HUES64 (cell line): ENCODE measurements around the gene ACKR2.
"Not testable (repeated sequence)": the region's sequence is repeated elsewhere in the genome, so short reads cannot be mapped to it uniquely, and the experiment has no call there.

ENCODE experiments used
- H3K27ac ChIP-seq: 2 replicates; pipeline ENCODE4 v1.7.0; 2013; ENCODE audit warnings: low read depth, low read length, inconsistent platforms
- H3K27me3 ChIP-seq: 2 replicates; pipeline ENCODE4 v1.6.1; 2013; ENCODE audit warnings: mild to moderate bottlenecking, low read length; ENCODE audit not compliant: insufficient read depth
- H3K36me3 ChIP-seq: 2 replicates; pipeline ENCODE4 v1.6.1; 2013; ENCODE audit warnings: mild to moderate bottlenecking, low read length; ENCODE audit not compliant: insufficient read depth
- H3K4me1 ChIP-seq: 2 replicates; pipeline ENCODE4 v1.6.1; 2013; ENCODE audit warnings: mild to moderate bottlenecking, low read length, moderate library complexity; ENCODE audit not compliant: insufficient read depth
- H3K4me3 ChIP-seq: 2 replicates; pipeline ENCODE4 v1.5.1; 2013; ENCODE audit warnings: mild to moderate bottlenecking, low read length, moderate library complexity
- H3K9ac ChIP-seq: 2 replicates; pipeline ENCODE4 v1.6.1; 2013; ENCODE audit warnings: mild to moderate bottlenecking, low read depth, low read length
- H3K9me3 ChIP-seq: 2 replicates; pipeline ENCODE4 v1.6.1; 2013; ENCODE audit warnings: low read depth, low read length; ENCODE audit not compliant: insufficient read depth
- WGBS: fragments of 150-250, 120-280 bp; methylation state at CpG from one replicate; pipeline ENCODE4 v1.1.7; 2013; ENCODE audit warnings: missing lambda C conversion rate; 5-methylcytosine and 5-hydroxymethylcytosine counted together

The ACKR2 gene

GRCh38 chr3:42802876-42803413 lies 6.3 kb upstream of the ACKR2 start:
- no peaks in the 10 kb centered on the region for H3K9me3 ChIP-seq
- WGBS, result 47% methylated on average over 10 of the region's 11 CpGs
- peaks cover 24% of the 10 kb centered on the region; the same call in 1 of the 2 replicates for H3K4me1 ChIP-seq
- peak overlapping the region; percentile 88 for H3K9ac ChIP-seq
- peak overlapping the region; percentile 81 for H3K4me3 ChIP-seq
- H3K27me3 ChIP-seq, result peaks cover 20% of the 10 kb centered on the region
- H3K27ac ChIP-seq, result peak overlapping the region; percentile 81; the same call in 1 of the 2 replicates
- H3K36me3 ChIP-seq, result peaks cover 9% of the 10 kb centered on the region

- H3K4me3 ChIP-seq, result peak overlapping the region; percentile 81
- peak overlapping the region; percentile 88 for H3K9ac ChIP-seq
- peak overlapping the region; percentile 81 for H3K27ac ChIP-seq
- H3K27me3 ChIP-seq, result peaks cover 20% of the 10 kb centered on the region
- peaks cover 24% of the 10 kb centered on the region; the same call in 1 of the 2 replicates for H3K4me1 ChIP-seq
- under 1% methylated on average over 33 of the region's 33 CpGs for whole genome bisulfite sequencing
- H3K9me3 ChIP-seq, result no peaks in the 10 kb centered on the region
- peaks cover 9% of the 10 kb centered on the region for H3K36me3 ChIP-seq
These were observed 5.7 kb upstream of the ACKR2 start for GRCh38 chr3:42803414-42804105.

GRCh38 chr3:42804106-42804830 lies 5.0 kb upstream of the ACKR2 start, which contains the start of gene HIGD1A:
Gene HIGD1A, minus strand, starts transcription at chr3:42804490. Its CDS starts 10,237 bp downstream, at chr3:42794253.
- H3K27me3 ChIP-seq, result peaks cover 20% of the 10 kb centered on the region
- no peaks in the 10 kb centered on the region for H3K9me3 ChIP-seq
- WGBS, result under 1% methylated on average over 63 of the region's 63 CpGs
- peaks cover 24% of the 10 kb centered on the region; the same call in 1 of the 2 replicates for H3K4me1 ChIP-seq
- peaks cover 9% of the 10 kb centered on the region for H3K36me3 ChIP-seq
- H3K4me3 ChIP-seq, result peak within 1 kb of the TSS; percentile 81
- H3K27ac ChIP-seq, result peak within 1 kb of the TSS; percentile 81
- peak within 1 kb of the TSS; percentile 88 for H3K9ac ChIP-seq

- H3K27me3 ChIP-seq, result peaks cover 20% of the 10 kb centered on the region
- H3K36me3 ChIP-seq, result peaks cover 9% of the 10 kb centered on the region
- no peak overlapping the region for H3K27ac ChIP-seq
- peak overlapping the region; percentile 88 for H3K9ac ChIP-seq
- WGBS, result 1% methylated on average over 13 of the region's 13 CpGs
- peaks cover 24% of the 10 kb centered on the region; the same call in 1 of the 2 replicates for H3K4me1 ChIP-seq
- no peaks in the 10 kb centered on the region for H3K9me3 ChIP-seq
- H3K4me3 ChIP-seq, result peak overlapping the region; percentile 81
These were observed 4.5 kb upstream of the ACKR2 start for GRCh38 chr3:42804831-42805132.

- peak overlapping the region; percentile 88; the same call in 1 of the 2 replicates for H3K9ac ChIP-seq
- H3K4me3 ChIP-seq, result peak overlapping the region; percentile 81
- H3K27me3 ChIP-seq, result peaks cover 20% of the 10 kb centered on the region
- H3K27ac ChIP-seq, result no peak overlapping the region
- H3K36me3 ChIP-seq, result peaks cover 9% of the 10 kb centered on the region
- no peaks in the 10 kb centered on the region for H3K9me3 ChIP-seq
- H3K4me1 ChIP-seq, result peaks cover 21% of the 10 kb centered on the region; the same call in 1 of the 2 replicates
- 13% methylated on average over 23 of the region's 23 CpGs for WGBS
These were observed 4.0 kb upstream of the ACKR2 start for GRCh38 chr3:42805141-42805821.

GRCh38 chr3:42807929-42808328 lies 1.3 kb upstream of the ACKR2 start:
- Histone ChIP-seq H3K4me3 (no peak overlapping the region), H3K4me1 (peaks cover 7% of the 10 kb centered on the region; the same call in 1 of the 2 replicates), H3K9me3 (no peaks in the 10 kb centered on the region), H3K9ac (no peak overlapping the region), H3K27ac (no peak overlapping the region), H3K27me3 (peaks cover 20% of the 10 kb centered on the region), H3K36me3 (no peaks in the 10 kb centered on the region)
- WGBS, result 81% methylated on average over 3 of the region's 4 CpGs

- not testable (repeated sequence) for H3K4me3 ChIP-seq, H3K9me3 ChIP-seq, H3K36me3 ChIP-seq, H3K27ac ChIP-seq, H3K27me3 ChIP-seq, H3K9ac ChIP-seq, H3K4me1 ChIP-seq
- WGBS, result 91% methylated on average over 10 of the region's 10 CpGs
These were observed 1.5 kb downstream of the ACKR2 start for GRCh38 chr3:42810706-42811105.

- not testable (repeated sequence) for H3K27me3 ChIP-seq, H3K9ac ChIP-seq, H3K36me3 ChIP-seq, H3K27ac ChIP-seq, H3K4me3 ChIP-seq, H3K4me1 ChIP-seq, H3K9me3 ChIP-seq
- WGBS, result 74% methylated on average over 15 of the region's 15 CpGs
These were observed 2.1 kb downstream of the ACKR2 start for GRCh38 chr3:42811118-42811883.

GRCh38 chr3:42814246-42814645 lies 5.0 kb downstream of the ACKR2 start:
- Histone ChIP-seq H3K9me3 (no peaks in the 10 kb centered on the region), H3K36me3 (no peaks in the 10 kb centered on the region), H3K4me1 (no peaks in the 10 kb centered on the region), H3K27ac (no peak overlapping the region), H3K27me3 (no peaks in the 10 kb centered on the region), H3K4me3 (no peak overlapping the region), H3K9ac (no peak overlapping the region)
- 93% methylated on average over 4 of the region's 5 CpGs for WGBS

- Histone ChIP-seq H3K36me3 (no peaks in the 10 kb centered on the region), H3K4me1 (no peaks in the 10 kb centered on the region), H3K9me3 (no peaks in the 10 kb centered on the region), H3K9ac (no peak overlapping the region), H3K4me3 (no peak overlapping the region), H3K27ac (no peak overlapping the region), H3K27me3 (no peaks in the 10 kb centered on the region)
- 73% methylated on average over 2 of the region's 2 CpGs for WGBS
These were observed 5.8 kb downstream of the ACKR2 start for GRCh38 chr3:42814914-42815507.
